ENCODE measurements around the gene CENATAC.
A peak's percentile ranks its signal among the peaks of the same experiment; 100 is the strongest.

Gene CENATAC

DNA sequence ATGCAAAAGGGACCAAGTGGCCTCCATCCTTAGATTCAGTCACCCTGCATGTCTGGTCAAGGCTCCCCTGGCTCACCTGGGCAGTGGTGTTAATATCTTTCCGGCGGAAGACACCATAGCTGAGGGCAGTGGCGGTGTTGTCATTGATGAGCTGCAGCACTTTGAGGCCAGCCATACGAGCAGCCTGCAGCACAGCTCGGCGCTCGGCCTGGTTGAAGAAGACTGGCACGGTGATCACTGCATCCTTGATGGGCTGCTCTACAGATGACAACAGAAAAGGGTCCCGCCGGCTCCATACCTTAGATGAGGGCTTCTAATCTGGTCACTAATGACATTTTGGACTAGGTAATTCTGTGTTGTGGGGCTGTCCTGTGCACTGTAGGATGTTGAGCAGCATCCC lies 56.5 kb downstream of the CENATAC start:
- Histone ChIP-seq H3K4me2 (ENCODE audit: low read length) (no peak overlapping the region), H2BK120ac (ENCODE audit: insufficient read depth, low read length, poor library complexity) (no peak overlapping the region), H3K9me3 (ENCODE audit: insufficient read depth, low read depth, low read length) (peaks cover 2% of the 10 kb centered on the region), H3K14ac (ENCODE audit: low read length) (no peak overlapping the region), H3K18ac (ENCODE audit: low read length) (no peak overlapping the region), H4K12ac (ENCODE audit: low read depth, low read length) (no peak overlapping the region), H2BK5ac (ENCODE audit: low read depth, low read length, poor library complexity) (no peak overlapping the region), H2AK5ac (ENCODE audit: low read length) (no peak overlapping the region), H3K4me3 (ENCODE audit: low read depth, low read length) (no peak overlapping the region), H3K4me1 (ENCODE audit: control insufficient read depth in 1 of 2, insufficient read depth in 2 of 2, low read length in 2 of 2) (peaks cover 9 to 10% of the 10 kb centered on the region in 2 experiments), H3K27ac (ENCODE audit: low read depth, low read length) (no peak overlapping the region), H3K79me2 (ENCODE audit: control insufficient read depth, insufficient read depth, low read length, poor library complexity) (peaks cover 8% of the 10 kb centered on the region), H3K23ac (ENCODE audit: low read length) (no peak overlapping the region), H4K91ac (ENCODE audit: low read depth, low read length) (no peak overlapping the region), H2BK12ac (ENCODE audit: low read length) (no peak overlapping the region), H3K4ac (ENCODE audit: low read depth, low read length) (no peak overlapping the region), H4K8ac (ENCODE audit: low read depth, low read length) (no peak overlapping the region), H3K9ac (ENCODE audit: low read length) (no peak overlapping the region), H3K27me3 (ENCODE audit: insufficient read depth, low read length) (no peaks in the 10 kb centered on the region), H3K36me3 (ENCODE audit: control insufficient read depth in 1 of 2, insufficient read depth in 2 of 2, low read length in 2 of 2) (peaks cover 47 to 54% of the 10 kb centered on the region in 2 experiments), H2AFZ (ENCODE audit: insufficient read depth, low read length, poor library complexity) (no peak overlapping the region), H3K79me1 (ENCODE audit: low read length) (peaks cover 8% of the 10 kb centered on the region)
- DNase-seq: no peak
- no CpG with 5 or more reads among the region's 10 CpGs for WGBS (ENCODE audit: extremely low coverage, insufficient coverage, insufficient read length)

DNA sequence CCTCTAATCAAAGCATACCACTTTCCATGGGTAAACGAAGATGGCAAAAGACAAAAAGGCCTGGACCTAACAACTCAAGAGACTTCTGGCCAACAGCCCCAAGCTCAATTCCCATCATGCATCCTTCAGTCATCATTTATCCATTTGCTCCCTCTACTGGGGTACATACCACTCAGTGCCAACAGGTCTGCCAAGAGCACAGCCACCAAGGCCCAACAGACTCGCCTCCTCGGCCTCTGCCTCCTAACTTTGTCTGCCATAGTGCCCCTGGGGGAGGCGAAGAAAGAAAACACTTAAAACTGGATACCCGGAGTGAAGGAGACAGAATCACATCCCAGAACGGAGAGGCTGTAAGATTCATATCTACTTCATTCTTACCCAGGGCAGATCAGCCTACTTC lies 58.0 kb downstream of the CENATAC start:
- Histone ChIP-seq H4K8ac (ENCODE audit: low read depth, low read length) (no peak overlapping the region), H3K9me3 (ENCODE audit: insufficient read depth, low read depth, low read length) (peaks cover 2% of the 10 kb centered on the region), H2AK5ac (ENCODE audit: low read length) (no peak overlapping the region), H2BK5ac (ENCODE audit: low read depth, low read length, poor library complexity) (no peak overlapping the region), H4K12ac (ENCODE audit: low read depth, low read length) (no peak overlapping the region), H3K27ac (ENCODE audit: low read depth, low read length) (no peak overlapping the region), H3K79me1 (ENCODE audit: low read length) (peaks cover 8% of the 10 kb centered on the region), H3K4me3 (ENCODE audit: low read depth, low read length) (no peak overlapping the region), H2BK120ac (ENCODE audit: insufficient read depth, low read length, poor library complexity) (no peak overlapping the region), H3K4ac (ENCODE audit: low read depth, low read length) (peak overlapping the region; percentile 60), H3K14ac (ENCODE audit: low read length) (no peak overlapping the region), H4K91ac (ENCODE audit: low read depth, low read length) (no peak overlapping the region), H3K9ac (ENCODE audit: low read length) (peak overlapping the region; percentile 71), H3K4me2 (ENCODE audit: low read length) (peak overlapping the region; percentile 69), H3K18ac (ENCODE audit: low read length) (no peak overlapping the region), H3K23ac (ENCODE audit: low read length) (no peak overlapping the region), H3K4me1 (ENCODE audit: control insufficient read depth in 1 of 2, insufficient read depth in 2 of 2, low read length in 2 of 2) (peaks cover 9 to 10% of the 10 kb centered on the region in 2 experiments), H2AFZ (ENCODE audit: insufficient read depth, low read length, poor library complexity) (no peak overlapping the region), H3K27me3 (ENCODE audit: insufficient read depth, low read length) (no peaks in the 10 kb centered on the region), H3K36me3 (ENCODE audit: control insufficient read depth in 1 of 2, insufficient read depth in 2 of 2, low read length in 2 of 2) (peaks cover 38 to 46% of the 10 kb centered on the region in 2 experiments), H2BK12ac (ENCODE audit: low read length) (no peak overlapping the region), H3K79me2 (ENCODE audit: control insufficient read depth, insufficient read depth, low read length, poor library complexity) (peaks cover 8% of the 10 kb centered on the region)
- no CpG with 5 or more reads among the region's 6 CpGs for WGBS (ENCODE audit: extremely low coverage, insufficient coverage, insufficient read length)
- DNase-seq: no peak

DNA sequence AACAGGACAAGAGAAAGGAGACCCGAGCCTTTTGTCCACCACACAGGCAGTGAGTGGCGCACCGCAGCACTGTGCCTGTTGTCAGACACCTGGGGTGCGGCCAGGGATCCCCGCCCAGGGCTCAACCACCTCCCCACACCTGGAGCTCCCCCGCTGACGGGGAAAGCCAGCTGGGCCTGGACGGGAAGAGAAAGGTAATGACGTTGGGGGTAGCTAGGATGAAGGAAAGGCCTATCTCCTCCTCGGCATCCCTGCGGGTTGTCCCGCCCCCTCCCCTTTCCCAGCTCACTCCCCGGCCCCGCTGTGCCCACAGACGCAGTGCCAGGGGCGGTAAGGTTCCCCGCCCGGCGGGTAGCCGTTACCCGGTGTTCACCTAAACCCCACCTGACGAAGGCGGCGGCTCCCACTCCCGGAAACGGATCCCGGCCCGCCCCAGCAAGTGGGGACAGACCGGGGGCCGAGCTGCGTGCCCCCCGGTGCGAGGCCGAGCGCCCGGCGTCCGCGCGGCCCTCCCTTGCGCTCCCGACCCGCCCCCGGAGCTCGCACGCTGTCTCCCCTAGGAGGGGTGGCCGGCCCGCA lies 58.6 kb downstream of the CENATAC start:
- H3K4me2 ChIP-seq (ENCODE audit: low read length): peak overlapping the region; percentile 69
- peaks cover 1% of the 10 kb centered on the region for H3K9me3 ChIP-seq (ENCODE audit: insufficient read depth, low read depth, low read length)
- peaks cover 8% of the 10 kb centered on the region for H3K79me2 ChIP-seq (ENCODE audit: control insufficient read depth, insufficient read depth, low read length, poor library complexity)
- WGBS (ENCODE audit: extremely low coverage, insufficient coverage, insufficient read length): no CpG with 5 or more reads among the region's 48 CpGs
- peak overlapping the region; percentile 90 for H3K14ac ChIP-seq (ENCODE audit: low read length)
- H2BK120ac ChIP-seq (ENCODE audit: insufficient read depth, low read length, poor library complexity): peak overlapping the region; percentile 93
- peak overlapping the region; percentile 89 for H2AFZ ChIP-seq (ENCODE audit: insufficient read depth, low read length, poor library complexity)
- no peaks in the 10 kb centered on the region for H3K27me3 ChIP-seq (ENCODE audit: insufficient read depth, low read length)
- H3K23ac ChIP-seq (ENCODE audit: low read length): no peak overlapping the region
- H3K18ac ChIP-seq (ENCODE audit: low read length): peak overlapping the region; percentile 97
- peak overlapping the region; percentile 77 for H3K27ac ChIP-seq (ENCODE audit: low read depth, low read length)
- H2AK5ac ChIP-seq (ENCODE audit: low read length): peak overlapping the region; percentile 42
- peak overlapping the region; percentile 60 for H3K4ac ChIP-seq (ENCODE audit: low read depth, low read length)
- peaks cover 9 to 10% of the 10 kb centered on the region in 2 experiments for H3K4me1 ChIP-seq (ENCODE audit: control insufficient read depth in 1 of 2, insufficient read depth in 2 of 2, low read length in 2 of 2)
- no peak for DNase-seq
- peak overlapping the region; percentile 86 for H4K12ac ChIP-seq (ENCODE audit: low read depth, low read length)
- H4K91ac ChIP-seq (ENCODE audit: low read depth, low read length): peak overlapping the region; percentile 87
- peaks cover 32 to 39% of the 10 kb centered on the region in 2 experiments for H3K36me3 ChIP-seq (ENCODE audit: control insufficient read depth in 1 of 2, insufficient read depth in 2 of 2, low read length in 2 of 2)
- peaks cover 8% of the 10 kb centered on the region for H3K79me1 ChIP-seq (ENCODE audit: low read length)
- no peak overlapping the region for H2BK12ac ChIP-seq (ENCODE audit: low read length)
- H3K9ac ChIP-seq (ENCODE audit: low read length): peak overlapping the region; percentile 71
- H3K4me3 ChIP-seq (ENCODE audit: low read depth, low read length): peak overlapping the region; percentile 82
- peak overlapping the region; percentile 78 for H2BK5ac ChIP-seq (ENCODE audit: low read depth, low read length, poor library complexity)
- peak overlapping the region; percentile 88 for H4K8ac ChIP-seq (ENCODE audit: low read depth, low read length)

DNA sequence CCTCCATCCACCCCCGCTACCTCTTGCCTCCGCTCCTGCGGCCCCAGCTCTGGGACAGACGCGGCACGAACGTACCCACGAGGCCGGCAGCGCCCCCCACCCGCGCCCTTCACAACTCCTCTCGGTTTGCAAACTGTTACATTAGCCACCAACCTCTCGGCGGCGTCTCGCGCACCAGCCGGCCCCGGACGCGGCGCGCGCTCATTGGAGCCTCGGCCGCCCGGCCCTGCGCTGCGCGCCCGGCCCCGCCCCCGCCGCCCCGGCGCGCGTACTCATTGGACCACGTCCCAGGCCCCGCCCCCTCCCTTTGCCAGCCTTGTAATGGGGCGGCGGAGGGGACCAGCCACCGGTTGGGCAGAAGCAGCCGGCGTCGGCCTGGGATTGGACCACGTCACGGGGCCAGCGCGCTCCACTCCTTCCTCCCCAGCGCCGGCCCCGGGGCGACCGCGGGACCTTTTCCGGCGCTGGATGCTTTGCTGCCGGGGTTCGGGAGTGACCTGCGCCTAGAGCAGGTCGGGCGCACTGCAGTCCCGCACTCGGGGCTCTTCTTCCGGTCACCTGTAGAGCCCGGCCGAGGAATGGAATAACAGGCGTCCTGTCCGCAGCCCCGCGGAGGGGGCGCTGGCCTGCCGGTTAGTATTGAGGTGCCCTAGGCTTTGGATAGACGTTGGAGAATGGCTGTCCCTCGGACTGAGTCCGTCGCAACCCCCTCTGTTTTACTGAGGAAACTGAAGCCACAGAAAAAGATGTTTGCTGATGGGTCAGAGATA lies 59.2 kb downstream of the CENATAC start, which contains the start of gene HYOU1:
TSS of gene HYOU1 (minus strand) at position 206 of the 770 bp plus-strand sequence. CDS start 1,045 bp downstream, outside the sequence.
- Histone ChIP-seq H4K8ac (ENCODE audit: low read depth, low read length) (peak within 1 kb of the TSS; percentile 88), H3K79me2 (ENCODE audit: control insufficient read depth, insufficient read depth, low read length, poor library complexity) (peaks cover 8% of the 10 kb centered on the region), H3K18ac (ENCODE audit: low read length) (peak within 1 kb of the TSS; percentile 97), H3K79me1 (ENCODE audit: low read length) (peaks cover 8% of the 10 kb centered on the region), H3K14ac (ENCODE audit: low read length) (peak within 1 kb of the TSS; percentile 90), H3K27ac (ENCODE audit: low read depth, low read length) (peak within 1 kb of the TSS; percentile 77), H3K4me2 (ENCODE audit: low read length) (peak within 1 kb of the TSS; percentile 96), H2BK12ac (ENCODE audit: low read length) (no peak within 1 kb of the TSS), H3K27me3 (ENCODE audit: insufficient read depth, low read length) (no peaks in the 10 kb centered on the region), H3K4me3 (ENCODE audit: low read depth, low read length) (peak within 1 kb of the TSS; percentile 82), H3K9me3 (ENCODE audit: insufficient read depth, low read depth, low read length) (peaks cover 1% of the 10 kb centered on the region), H2AK5ac (ENCODE audit: low read length) (peak within 1 kb of the TSS; percentile 42), H4K12ac (ENCODE audit: low read depth, low read length) (peak within 1 kb of the TSS; percentile 86), H2AFZ (ENCODE audit: insufficient read depth, low read length, poor library complexity) (peak within 1 kb of the TSS; percentile 89), H4K91ac (ENCODE audit: low read depth, low read length) (peak within 1 kb of the TSS; percentile 87), H2BK120ac (ENCODE audit: insufficient read depth, low read length, poor library complexity) (peak within 1 kb of the TSS; percentile 93), H2BK5ac (ENCODE audit: low read depth, low read length, poor library complexity) (peak within 1 kb of the TSS; percentile 78), H3K4me1 (ENCODE audit: control insufficient read depth in 1 of 2, insufficient read depth in 2 of 2, low read length in 2 of 2) (peaks cover 9 to 10% of the 10 kb centered on the region in 2 experiments), H3K36me3 (ENCODE audit: control insufficient read depth in 1 of 2, insufficient read depth in 2 of 2, low read length in 2 of 2) (peaks cover 25 to 33% of the 10 kb centered on the region in 2 experiments), H3K9ac (ENCODE audit: low read length) (peak within 1 kb of the TSS; percentile 71), H3K23ac (ENCODE audit: low read length) (no peak within 1 kb of the TSS), H3K4ac (ENCODE audit: low read depth, low read length) (peak within 1 kb of the TSS; percentile 60)
- WGBS (ENCODE audit: extremely low coverage, insufficient coverage, insufficient read length): no CpG with 5 or more reads among the region's 79 CpGs
- peak; percentile 95 to 97 for DNase-seq

Data from trophoblast cell (in vitro differentiated cells and primary cell).